Fibroblast of villous mesenchyme (primary cell): ENCODE results near the gene EXOC6. TPM values are rescaled to one million over a fixed set of nuclear protein-coding genes. Genes with fewer than 3 reads are reported as not detected.

ENCODE experiments used
- DNase-seq: peaks from one replicate; pipeline ENCODE4 v3.0.0-alpha.2; 2010; ENCODE audit warnings: low read depth
- H3K4me3 ChIP-seq: 2 replicates; pipeline ENCODE4 v1.5.1; 2011; ENCODE audit warnings: low read depth, mild to moderate bottlenecking, low read length
- total RNA-seq: library from RNA; depleted of rRNA; stranded (reverse); fragments of >200 nt; gene quantifications from 2 replicates; pipeline ENCODE4 v1.2.3, GENCODE V29; 2012
- TF ChIP-seq, protein P1 (sequence below): IDR thresholded peaks from 2 replicates; pipeline ENCODE4 v1.5.1; 2012; ENCODE audit warnings: low read depth, mild to moderate bottlenecking, low read length; ENCODE audit not compliant: insufficient read depth

The EXOC6 gene
- total RNA-seq, 1 donor: 7.8 TPM

DNA sequence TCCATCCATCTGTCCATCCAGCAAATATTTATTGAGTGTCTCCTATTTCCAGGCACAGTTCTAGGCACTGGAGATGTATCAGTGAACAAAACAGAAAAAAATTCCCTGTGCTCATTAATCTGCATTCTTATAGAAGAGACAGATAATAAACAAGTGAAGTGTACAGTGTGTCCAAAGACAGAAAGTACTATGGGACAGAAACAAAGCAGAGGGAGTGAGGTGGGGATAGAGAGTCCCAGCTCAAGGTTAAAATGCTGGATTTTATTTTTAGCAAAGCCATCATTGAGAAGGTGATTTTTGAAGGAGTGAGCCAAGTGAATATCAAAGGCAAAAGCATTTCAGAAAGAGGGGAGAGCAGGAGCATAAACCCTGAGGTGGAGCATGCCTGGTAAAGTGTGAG is 21.8 kb upstream of the EXOC6 start:
- no peak overlapping the region for H3K4me3 ChIP-seq
- TF ChIP-seq, protein P1, sequence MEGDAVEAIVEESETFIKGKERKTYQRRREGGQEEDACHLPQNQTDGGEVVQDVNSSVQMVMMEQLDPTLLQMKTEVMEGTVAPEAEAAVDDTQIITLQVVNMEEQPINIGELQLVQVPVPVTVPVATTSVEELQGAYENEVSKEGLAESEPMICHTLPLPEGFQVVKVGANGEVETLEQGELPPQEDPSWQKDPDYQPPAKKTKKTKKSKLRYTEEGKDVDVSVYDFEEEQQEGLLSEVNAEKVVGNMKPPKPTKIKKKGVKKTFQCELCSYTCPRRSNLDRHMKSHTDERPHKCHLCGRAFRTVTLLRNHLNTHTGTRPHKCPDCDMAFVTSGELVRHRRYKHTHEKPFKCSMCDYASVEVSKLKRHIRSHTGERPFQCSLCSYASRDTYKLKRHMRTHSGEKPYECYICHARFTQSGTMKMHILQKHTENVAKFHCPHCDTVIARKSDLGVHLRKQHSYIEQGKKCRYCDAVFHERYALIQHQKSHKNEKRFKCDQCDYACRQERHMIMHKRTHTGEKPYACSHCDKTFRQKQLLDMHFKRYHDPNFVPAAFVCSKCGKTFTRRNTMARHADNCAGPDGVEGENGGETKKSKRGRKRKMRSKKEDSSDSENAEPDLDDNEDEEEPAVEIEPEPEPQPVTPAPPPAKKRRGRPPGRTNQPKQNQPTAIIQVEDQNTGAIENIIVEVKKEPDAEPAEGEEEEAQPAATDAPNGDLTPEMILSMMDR: no peak
- DNase-seq: no peak

DNA sequence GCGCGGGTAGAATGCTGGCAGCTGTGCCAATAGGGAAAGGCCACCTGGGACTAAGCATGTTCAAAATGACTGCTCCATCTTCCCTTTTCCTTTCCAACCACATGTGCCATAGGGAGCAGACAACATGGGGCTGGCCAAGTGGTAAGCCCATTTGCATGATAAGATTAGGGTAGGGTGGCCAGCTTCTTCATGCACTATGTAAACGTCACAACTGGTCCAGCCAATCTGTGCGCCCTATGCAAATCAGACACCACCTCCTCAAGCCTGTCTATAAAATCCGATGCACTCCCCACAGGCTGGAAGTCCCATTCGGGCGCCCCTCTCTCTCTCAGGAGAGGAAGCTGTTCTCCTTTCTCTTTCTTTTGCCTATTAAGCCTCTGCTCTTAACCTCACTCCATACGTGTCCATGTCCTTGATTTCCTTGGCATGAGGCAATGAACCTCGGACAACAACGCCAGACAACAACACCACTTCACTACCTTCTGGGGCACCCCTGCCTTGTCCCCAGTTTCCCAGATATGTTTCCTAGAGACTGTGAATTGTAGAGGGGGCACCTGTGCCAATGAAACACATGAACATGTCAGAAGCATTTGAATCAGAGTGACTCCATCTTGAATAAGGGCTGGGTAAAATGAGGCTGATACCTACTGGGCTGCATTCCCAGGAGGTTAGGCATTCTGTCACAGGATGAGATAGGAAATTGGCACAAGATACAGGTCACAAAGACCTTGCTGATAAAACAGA is 19.1 kb upstream of the EXOC6 start:
- H3K4me3 ChIP-seq: no peak overlapping the region
- TF ChIP-seq, protein P1: no peak
- DNase-seq: no peak

GRCh38 chr10:92829786-92830377 is 18.4 kb upstream of the EXOC6 start:
- H3K4me3 ChIP-seq: no peak overlapping the region
- no peak for DNase-seq
- TF ChIP-seq, protein P1: no peak

DNA sequence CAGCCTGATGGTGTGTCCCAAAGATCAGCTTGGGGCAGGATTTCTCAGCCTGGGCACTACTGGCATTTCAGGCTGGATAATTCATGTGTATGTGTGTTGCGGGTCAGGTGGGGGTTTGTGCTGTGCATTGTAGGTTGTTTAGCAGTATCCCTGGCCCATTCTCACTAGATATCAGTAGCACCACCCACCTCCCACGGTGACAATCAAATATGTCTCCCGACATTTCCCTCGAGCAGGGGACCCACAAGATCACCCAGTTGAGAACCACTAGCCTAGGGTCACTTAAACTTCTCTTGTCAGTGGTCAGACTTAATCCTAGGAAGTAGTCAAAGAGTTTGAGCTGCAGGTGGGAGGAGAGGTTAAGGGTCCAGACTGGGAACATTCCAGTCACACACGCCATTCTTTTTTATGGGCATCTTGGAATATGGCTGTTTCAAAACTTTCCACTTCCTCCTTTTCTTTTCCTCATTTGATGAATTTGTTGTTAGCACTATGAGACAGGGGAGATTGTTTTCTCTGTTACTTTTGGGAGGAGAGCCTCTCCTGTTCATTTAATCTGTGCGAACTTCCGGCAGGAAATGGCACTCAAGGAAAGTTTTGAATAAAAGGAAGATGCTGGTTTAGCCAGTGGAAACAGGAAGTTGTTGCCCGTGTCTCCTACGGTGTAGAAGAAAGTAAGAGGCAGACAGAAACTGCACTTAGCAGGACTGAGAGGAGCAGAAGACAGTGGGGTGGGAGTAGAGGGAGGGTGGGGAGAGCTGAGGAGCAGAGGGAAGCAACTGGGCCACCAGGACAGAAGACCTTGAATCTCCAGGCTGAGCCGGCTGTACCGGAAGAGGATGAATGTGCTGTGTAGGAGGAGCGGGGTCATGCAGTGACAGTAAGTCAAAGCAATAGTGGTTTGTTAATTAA is 17.6 kb upstream of the EXOC6 start:
- no peak overlapping the region for H3K4me3 ChIP-seq
- no peak for DNase-seq
- TF ChIP-seq, protein P1: no peak

DNA sequence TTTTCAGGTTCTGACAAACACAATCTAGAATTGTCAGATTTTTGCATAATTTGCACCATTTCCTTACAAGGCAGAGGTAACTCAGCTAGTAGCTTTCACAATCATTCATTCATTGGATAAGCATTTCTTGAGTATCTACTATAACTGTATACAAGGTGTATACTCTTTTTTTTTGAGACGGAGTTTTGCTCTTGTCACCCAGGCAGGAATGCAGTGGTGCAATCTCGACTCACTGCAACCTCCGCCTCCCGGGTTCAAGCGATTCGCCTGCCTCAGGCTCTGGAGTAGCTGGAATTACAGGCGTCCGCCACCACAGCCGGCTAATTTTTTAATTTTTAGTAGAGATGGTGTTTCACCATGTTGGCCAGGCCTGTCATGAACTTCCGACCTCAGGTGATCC is 16.2 kb upstream of the EXOC6 start:
- DNase-seq: no peak
- TF ChIP-seq, protein P1: no peak
- H3K4me3 ChIP-seq: no peak overlapping the region

GRCh38 chr10:92832998-92833650 is 15.2 kb upstream of the EXOC6 start:
- no peak for DNase-seq
- TF ChIP-seq, protein P1: no peak

More at GRCh38 chr10:92832998-92833650, 15.2 kb upstream of the EXOC6 start:
- H3K4me3 ChIP-seq: no peak overlapping the region
